Ishikawa (cell line): ENCODE measurements around the gene CERCAM.

Experiments
- CEBPB ChIP-seq: IDR thresholded peaks from 2 replicates; pipeline ENCODE4 v1.6.1; 2012
- CREB1 ChIP-seq: IDR thresholded peaks from 2 replicates; pipeline ENCODE4 v1.6.1; 2012; ENCODE audit warnings: low read depth
- EGR1 ChIP-seq: IDR thresholded peaks from 2 replicates; pipeline ENCODE4 v1.6.1; 2012
- EP300 ChIP-seq: IDR thresholded peaks from 2 replicates; pipeline ENCODE4 v1.6.1; 2012; ENCODE audit warnings: borderline replicate concordance
- FOXM1 ChIP-seq: IDR thresholded peaks from 2 replicates; pipeline ENCODE4 v1.6.1; 2012; ENCODE audit warnings: low read depth, borderline replicate concordance
- NFIC ChIP-seq: IDR thresholded peaks from 2 replicates; pipeline ENCODE4 v1.6.1; 2012
- RAD21 ChIP-seq: IDR thresholded peaks from 2 replicates; pipeline ENCODE4 v1.6.1; 2012; ENCODE audit warnings: low read depth
- TAF1 ChIP-seq: IDR thresholded peaks from 2 replicates; pipeline ENCODE4 v1.6.1; 2012; ENCODE audit warnings: low read depth, mild to moderate bottlenecking
- TCF12 ChIP-seq: IDR thresholded peaks from 2 replicates; pipeline ENCODE4 v1.6.1; 2012; ENCODE audit warnings: low read depth
- TEAD4 ChIP-seq: IDR thresholded peaks from 2 replicates; pipeline ENCODE4 v1.6.1; 2012
- YY1 ChIP-seq: IDR thresholded peaks from 2 replicates; pipeline ENCODE4 v1.6.1; 2012; ENCODE audit warnings: low read depth
- ZBTB7A ChIP-seq: IDR thresholded peaks from 2 replicates; pipeline ENCODE4 v1.6.1; 2012; ENCODE audit warnings: low read depth
- TF ChIP-seq, protein P1 (sequence below): IDR thresholded peaks from 2 replicates; pipeline ENCODE4 v1.6.1; 2012; ENCODE audit warnings: low read depth, mild to moderate bottlenecking
- TF ChIP-seq, protein P2 (sequence below): IDR thresholded peaks from 2 replicates; pipeline ENCODE4 v1.6.1; 2012

Gene CERCAM

DNA sequence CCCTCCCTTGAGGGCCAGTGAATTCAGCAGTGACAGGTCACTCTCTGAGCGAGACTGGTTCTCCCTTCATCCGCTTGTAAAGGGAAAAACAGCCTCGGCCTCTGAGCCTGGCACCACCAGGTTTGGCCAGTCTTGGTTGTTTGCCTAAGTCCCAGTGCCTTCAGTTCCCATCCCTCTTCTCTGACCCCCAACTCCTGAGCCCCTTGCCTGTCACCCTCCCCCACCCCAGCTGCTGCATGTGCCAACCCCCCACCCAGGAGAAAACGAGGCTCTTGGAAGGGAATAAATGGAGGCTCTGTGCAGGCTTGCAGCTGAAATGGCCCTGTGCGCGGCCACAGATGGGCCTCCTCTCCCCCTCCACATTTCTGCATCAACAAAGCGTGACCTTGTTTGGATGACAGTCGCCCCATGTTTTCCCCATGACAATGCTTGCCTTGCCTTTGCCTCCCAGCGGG is 46.4 kb upstream of the CERCAM start:
- TF ChIP-seq EP300 (no peak), EGR1 (no peak), CREB1 (no peak), ZBTB7A (no peak), NFIC (no peak), FOXM1 (no peak), TAF1 (no peak), CEBPB (no peak), TCF12 (no peak), TEAD4 (no peak), YY1 (no peak)
- TF ChIP-seq, protein P1, sequence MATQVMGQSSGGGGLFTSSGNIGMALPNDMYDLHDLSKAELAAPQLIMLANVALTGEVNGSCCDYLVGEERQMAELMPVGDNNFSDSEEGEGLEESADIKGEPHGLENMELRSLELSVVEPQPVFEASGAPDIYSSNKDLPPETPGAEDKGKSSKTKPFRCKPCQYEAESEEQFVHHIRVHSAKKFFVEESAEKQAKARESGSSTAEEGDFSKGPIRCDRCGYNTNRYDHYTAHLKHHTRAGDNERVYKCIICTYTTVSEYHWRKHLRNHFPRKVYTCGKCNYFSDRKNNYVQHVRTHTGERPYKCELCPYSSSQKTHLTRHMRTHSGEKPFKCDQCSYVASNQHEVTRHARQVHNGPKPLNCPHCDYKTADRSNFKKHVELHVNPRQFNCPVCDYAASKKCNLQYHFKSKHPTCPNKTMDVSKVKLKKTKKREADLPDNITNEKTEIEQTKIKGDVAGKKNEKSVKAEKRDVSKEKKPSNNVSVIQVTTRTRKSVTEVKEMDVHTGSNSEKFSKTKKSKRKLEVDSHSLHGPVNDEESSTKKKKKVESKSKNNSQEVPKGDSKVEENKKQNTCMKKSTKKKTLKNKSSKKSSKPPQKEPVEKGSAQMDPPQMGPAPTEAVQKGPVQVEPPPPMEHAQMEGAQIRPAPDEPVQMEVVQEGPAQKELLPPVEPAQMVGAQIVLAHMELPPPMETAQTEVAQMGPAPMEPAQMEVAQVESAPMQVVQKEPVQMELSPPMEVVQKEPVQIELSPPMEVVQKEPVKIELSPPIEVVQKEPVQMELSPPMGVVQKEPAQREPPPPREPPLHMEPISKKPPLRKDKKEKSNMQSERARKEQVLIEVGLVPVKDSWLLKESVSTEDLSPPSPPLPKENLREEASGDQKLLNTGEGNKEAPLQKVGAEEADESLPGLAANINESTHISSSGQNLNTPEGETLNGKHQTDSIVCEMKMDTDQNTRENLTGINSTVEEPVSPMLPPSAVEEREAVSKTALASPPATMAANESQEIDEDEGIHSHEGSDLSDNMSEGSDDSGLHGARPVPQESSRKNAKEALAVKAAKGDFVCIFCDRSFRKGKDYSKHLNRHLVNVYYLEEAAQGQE: no peak

DNA sequence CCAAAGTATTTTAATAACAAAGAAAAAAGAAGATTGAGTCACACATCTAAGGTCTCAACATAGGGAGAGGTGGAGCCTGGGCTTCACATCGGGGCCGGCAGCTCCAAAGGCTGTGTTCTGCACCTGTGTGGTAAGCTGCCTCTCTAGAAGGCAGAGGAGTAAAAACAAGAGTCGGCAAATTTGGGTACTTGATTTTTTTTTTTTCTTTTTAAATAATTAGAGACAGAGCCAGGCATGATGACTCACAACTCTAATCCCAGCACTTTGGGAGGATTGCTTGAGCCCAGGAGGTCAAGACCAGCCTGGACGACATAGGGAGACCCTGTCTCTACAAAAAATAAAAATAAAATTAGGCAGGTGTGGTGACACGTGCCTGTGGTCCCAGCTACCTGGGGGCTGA is 44.8 kb upstream of the CERCAM start:
- TF ChIP-seq ZBTB7A (no peak), TCF12 (no peak), YY1 (no peak), FOXM1 (no peak), EGR1 (no peak)
- TF ChIP-seq, protein P1: no peak

DNA sequence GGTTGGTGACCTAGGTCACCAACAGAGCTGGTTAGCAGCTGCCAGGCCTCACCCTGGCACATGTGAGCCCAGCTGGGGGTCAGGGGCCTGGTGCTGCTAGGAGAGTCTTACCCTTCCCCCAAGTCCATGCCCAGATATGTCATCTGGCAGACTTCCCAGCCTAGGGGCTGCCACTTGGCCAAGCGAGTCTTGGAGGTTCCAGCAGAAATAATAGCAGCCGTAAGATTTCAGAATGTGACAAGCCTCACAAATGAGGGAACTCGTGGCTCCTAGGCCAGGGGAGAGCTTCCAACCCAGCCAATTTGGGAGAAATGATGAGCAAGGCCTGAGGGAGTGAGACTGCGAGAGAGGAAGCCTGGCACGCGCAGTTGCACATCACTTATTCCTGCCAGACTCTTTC is 38.4 kb upstream of the CERCAM start:
- TF ChIP-seq EGR1 (no peak), CREB1 (no peak), TAF1 (no peak), FOXM1 (no peak), TEAD4 (no peak), RAD21 (no peak), TCF12 (no peak), EP300 (no peak)

DNA sequence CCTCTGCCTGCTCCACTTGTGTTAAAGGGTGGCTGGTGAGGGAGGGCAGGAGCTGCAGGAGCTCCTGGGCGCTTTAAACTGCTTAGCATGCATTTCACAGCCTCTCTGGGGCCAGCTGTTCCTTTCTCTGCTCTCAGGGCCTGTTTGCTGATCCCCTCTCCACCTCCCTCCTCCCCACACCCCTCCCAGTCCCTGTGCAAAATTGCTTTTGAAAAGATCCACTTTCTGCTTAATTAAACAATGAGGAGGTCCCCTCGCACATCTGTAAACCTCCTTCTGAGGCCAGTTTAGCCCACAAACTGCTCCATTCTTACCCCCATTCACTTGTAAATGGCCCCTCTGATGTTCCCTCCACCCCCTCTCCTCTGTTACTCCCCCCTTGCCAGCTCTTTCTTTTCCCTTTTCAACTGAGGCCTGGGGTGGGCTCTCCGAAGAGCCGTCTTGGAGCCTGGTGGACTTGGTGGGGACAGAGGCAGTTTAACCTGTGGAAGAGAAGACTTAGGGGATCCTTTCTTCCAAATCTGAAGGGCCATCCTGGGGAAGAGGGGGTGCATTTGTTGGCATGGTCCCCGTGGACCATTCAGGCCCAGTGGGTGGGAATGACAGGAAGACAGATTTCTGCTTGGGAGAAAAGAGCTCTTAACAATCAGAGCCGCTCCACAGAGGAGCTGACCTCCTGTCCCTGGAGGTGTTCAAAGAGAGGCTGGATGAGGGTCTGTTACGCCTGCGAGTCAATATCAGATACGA is 37.5 kb upstream of the CERCAM start:
- TF ChIP-seq, protein P2, sequence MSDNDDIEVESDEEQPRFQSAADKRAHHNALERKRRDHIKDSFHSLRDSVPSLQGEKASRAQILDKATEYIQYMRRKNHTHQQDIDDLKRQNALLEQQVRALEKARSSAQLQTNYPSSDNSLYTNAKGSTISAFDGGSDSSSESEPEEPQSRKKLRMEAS: no peak
- TF ChIP-seq EP300: no peak
- no peak for TF ChIP-seq FOXM1

DNA sequence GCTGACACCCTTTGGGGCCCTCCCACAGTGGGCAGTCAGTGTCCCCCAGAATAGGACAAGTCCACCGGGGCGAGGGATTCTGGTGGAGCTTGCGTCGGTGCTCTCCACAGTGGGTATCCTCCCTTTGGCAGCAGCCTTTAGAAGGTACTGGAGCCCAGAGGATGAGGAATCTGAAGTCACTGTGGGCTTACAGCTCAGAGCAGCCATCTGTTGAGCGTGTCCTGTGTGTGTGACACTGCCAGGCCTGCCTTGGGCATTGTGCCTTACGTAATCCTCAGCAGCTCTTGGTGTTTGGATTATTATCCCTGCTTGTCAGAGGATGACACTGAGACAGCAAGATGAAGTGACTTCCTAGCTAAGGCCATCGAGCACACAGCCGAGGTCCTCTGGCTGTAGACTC is 36.9 kb upstream of the CERCAM start:
- TF ChIP-seq TEAD4 (no peak), YY1 (no peak), ZBTB7A (no peak), EP300 (no peak), EGR1 (no peak), NFIC (no peak)

DNA sequence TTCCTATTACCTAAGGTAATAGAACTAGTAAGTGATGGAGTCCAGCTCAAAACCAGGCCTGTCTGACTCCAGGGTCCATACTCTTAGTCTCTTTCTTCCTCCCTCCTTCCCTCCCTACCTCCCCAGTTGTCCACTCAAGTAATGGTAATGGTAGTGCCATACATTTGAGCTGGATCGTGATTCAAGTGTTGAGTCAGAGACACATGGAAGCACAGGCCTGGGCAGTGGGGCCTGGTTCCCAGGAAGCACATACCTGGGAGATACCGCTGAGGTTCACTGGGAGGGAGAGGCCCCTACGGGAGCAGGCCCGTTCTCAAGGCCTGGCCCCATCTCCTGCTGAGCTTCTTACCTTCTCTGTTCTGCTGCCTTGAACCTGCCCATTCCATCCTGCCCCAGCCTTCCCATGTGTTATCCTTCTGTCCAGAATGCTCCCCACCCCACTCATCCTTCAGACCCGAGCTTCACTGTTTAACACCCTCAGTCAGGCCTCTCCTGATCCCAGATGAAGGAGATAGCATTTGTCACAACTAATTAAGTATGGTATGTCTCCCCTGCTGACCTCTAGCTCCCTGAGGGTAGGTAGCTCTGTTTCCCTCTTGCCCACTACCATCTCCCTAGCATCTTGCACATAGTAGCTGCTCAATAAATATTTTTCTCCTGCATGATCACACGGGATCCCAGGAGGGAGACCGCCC is 35.7 kb upstream of the CERCAM start:
- no peak for TF ChIP-seq FOXM1
- TF ChIP-seq, protein P1: no peak
- no peak for TF ChIP-seq YY1
